CD4-positive, alpha-beta T cell treated with Interleukin-15 for 1 hour (primary cell): ENCODE results near the gene DDX10.
"Not testable (repeated sequence)": the region's sequence is repeated elsewhere in the genome, so short reads cannot be mapped to it uniquely, and the experiment has no call there.

ENCODE experiments used
- DNase-seq: peaks from one replicate; pipeline ENCODE4 v3.0.0-alpha.2; 2020

The DDX10 gene

GRCh38 chr11:108664730-108665525, at the start of gene DDX10:
DDX10 (plus strand) TSS chr11:108665069; CDS start chr11:108665154, 85 bp downstream.
- peak; percentile 98 for DNase-seq

GRCh38 chr11:108616549-108616948, 48.3 kb upstream of the DDX10 start:
- no peak for DNase-seq

GRCh38 chr11:108617055-108617454, 47.8 kb upstream of the DDX10 start:
- DNase-seq: no peak

- no peak for DNase-seq
Measured at GRCh38 chr11:108618529-108618928, 46.3 kb upstream of the DDX10 start.

GRCh38 chr11:108620958-108621772, 43.7 kb upstream of the DDX10 start:
- no peak for DNase-seq

- no peak for DNase-seq
Measured at GRCh38 chr11:108622341-108622740, 42.5 kb upstream of the DDX10 start.

GRCh38 chr11:108624196-108624925, 40.5 kb upstream of the DDX10 start:
- no peak for DNase-seq

GRCh38 chr11:108628326-108628725, 36.5 kb upstream of the DDX10 start:
- no peak for DNase-seq

GRCh38 chr11:108628812-108629211, 36.1 kb upstream of the DDX10 start:
- no peak for DNase-seq

- DNase-seq: no peak
Measured at GRCh38 chr11:108629274-108629673, 35.6 kb upstream of the DDX10 start.

GRCh38 chr11:108632041-108632704, 32.7 kb upstream of the DDX10 start:
- no peak for DNase-seq

GRCh38 chr11:108635106-108635505, 29.8 kb upstream of the DDX10 start:
- no peak for DNase-seq

- no peak for DNase-seq
Measured at GRCh38 chr11:108636222-108636621, 28.6 kb upstream of the DDX10 start.

- DNase-seq: no peak
Measured at GRCh38 chr11:108639146-108639545, 25.7 kb upstream of the DDX10 start.

- not testable (repeated sequence) for DNase-seq
Measured at GRCh38 chr11:108641752-108642151, 23.1 kb upstream of the DDX10 start.

- DNase-seq: no peak
Measured at GRCh38 chr11:108643974-108644373, 20.9 kb upstream of the DDX10 start.

GRCh38 chr11:108645970-108646369, 18.9 kb upstream of the DDX10 start:
- DNase-seq: no peak

GRCh38 chr11:108647387-108647700, 17.5 kb upstream of the DDX10 start:
- no peak for DNase-seq

- peak; percentile 56 for DNase-seq
Measured at GRCh38 chr11:108647701-108648527, 17.0 kb upstream of the DDX10 start.

GRCh38 chr11:108648528-108648885, 16.4 kb upstream of the DDX10 start:
- no peak for DNase-seq

- DNase-seq: not testable (repeated sequence)
Measured at GRCh38 chr11:108654100-108654499, 10.8 kb upstream of the DDX10 start.

- no peak for DNase-seq
Measured at GRCh38 chr11:108654994-108655631, 9.8 kb upstream of the DDX10 start.
